ENCODE data around the gene NPLOC4. TPM values are rescaled to one million over a fixed set of nuclear protein-coding genes. Genes with fewer than 3 reads are reported as not detected.

The NPLOC4 gene
- total RNA-seq, 1 experiment from 2014 or later: 32.4 TPM

- H3K9me2 ChIP-seq (replicated peaks; ENCODE audit: insufficient read depth, low read length): no peaks in the 10 kb centered on the region
- no peaks in the 10 kb centered on the region for H3K79me2 ChIP-seq (ENCODE audit: low read length)
- H2AFZ ChIP-seq (ENCODE audit: low read length): no peak within 1 kb of the TSS
- no peaks in the 10 kb centered on the region for H3K9me3 ChIP-seq (ENCODE audit: low read length)
- no peak within 1 kb of the TSS for H3K4me2 ChIP-seq (ENCODE audit: low read depth, low read length, poor library complexity, severe bottlenecking)
- H3K4me3 ChIP-seq (ENCODE audit: low read length): no peak within 1 kb of the TSS
- H3K27ac ChIP-seq (ENCODE audit: low read length): no peak within 1 kb of the TSS
- H3K9ac ChIP-seq (ENCODE audit: low read length): no peak within 1 kb of the TSS
- H4K20me1 ChIP-seq (ENCODE audit: insufficient read depth, low read depth, low read length): no peaks in the 10 kb centered on the region
- H3K4me1 ChIP-seq (ENCODE audit: low read length): no peaks in the 10 kb centered on the region
- H3K36me3 ChIP-seq (ENCODE audit: insufficient read depth, low read length): no peaks in the 10 kb centered on the region
- DNase-seq: no peak
- H3K27me3 ChIP-seq (ENCODE audit: low read length): no peaks in the 10 kb centered on the region
Measured at GRCh38 chr17:81656118-81656743, 19.3 kb upstream of the NPLOC4 start, which contains the start of gene PDE6G. Gene PDE6G, minus strand, starts transcription at chr17:81656542. Its CDS starts 3,237 bp downstream, at chr17:81653305.

- DNase-seq: no peak
- H3K36me3 ChIP-seq (ENCODE audit: insufficient read depth, low read length): no peaks in the 10 kb centered on the region
- H3K4me3 ChIP-seq (ENCODE audit: low read length): no peak overlapping the region
- H3K9me3 ChIP-seq (ENCODE audit: low read length): no peaks in the 10 kb centered on the region
- H3K79me2 ChIP-seq (ENCODE audit: low read length): no peaks in the 10 kb centered on the region
- H4K20me1 ChIP-seq (ENCODE audit: insufficient read depth, low read depth, low read length): no peaks in the 10 kb centered on the region
- H3K9ac ChIP-seq (ENCODE audit: low read length): no peak overlapping the region
- H2AFZ ChIP-seq (ENCODE audit: low read length): no peak overlapping the region
- no peaks in the 10 kb centered on the region for H3K27me3 ChIP-seq (ENCODE audit: low read length)
- H3K27ac ChIP-seq (ENCODE audit: low read length): no peak overlapping the region
- H3K9me2 ChIP-seq (replicated peaks; ENCODE audit: insufficient read depth, low read length): no peaks in the 10 kb centered on the region
- no peak overlapping the region for H3K4me2 ChIP-seq (ENCODE audit: low read depth, low read length, poor library complexity, severe bottlenecking)
- H3K4me1 ChIP-seq (ENCODE audit: low read length): no peaks in the 10 kb centered on the region
Measured at GRCh38 chr17:81655378-81656117, 18.6 kb upstream of the NPLOC4 start.

DNA sequence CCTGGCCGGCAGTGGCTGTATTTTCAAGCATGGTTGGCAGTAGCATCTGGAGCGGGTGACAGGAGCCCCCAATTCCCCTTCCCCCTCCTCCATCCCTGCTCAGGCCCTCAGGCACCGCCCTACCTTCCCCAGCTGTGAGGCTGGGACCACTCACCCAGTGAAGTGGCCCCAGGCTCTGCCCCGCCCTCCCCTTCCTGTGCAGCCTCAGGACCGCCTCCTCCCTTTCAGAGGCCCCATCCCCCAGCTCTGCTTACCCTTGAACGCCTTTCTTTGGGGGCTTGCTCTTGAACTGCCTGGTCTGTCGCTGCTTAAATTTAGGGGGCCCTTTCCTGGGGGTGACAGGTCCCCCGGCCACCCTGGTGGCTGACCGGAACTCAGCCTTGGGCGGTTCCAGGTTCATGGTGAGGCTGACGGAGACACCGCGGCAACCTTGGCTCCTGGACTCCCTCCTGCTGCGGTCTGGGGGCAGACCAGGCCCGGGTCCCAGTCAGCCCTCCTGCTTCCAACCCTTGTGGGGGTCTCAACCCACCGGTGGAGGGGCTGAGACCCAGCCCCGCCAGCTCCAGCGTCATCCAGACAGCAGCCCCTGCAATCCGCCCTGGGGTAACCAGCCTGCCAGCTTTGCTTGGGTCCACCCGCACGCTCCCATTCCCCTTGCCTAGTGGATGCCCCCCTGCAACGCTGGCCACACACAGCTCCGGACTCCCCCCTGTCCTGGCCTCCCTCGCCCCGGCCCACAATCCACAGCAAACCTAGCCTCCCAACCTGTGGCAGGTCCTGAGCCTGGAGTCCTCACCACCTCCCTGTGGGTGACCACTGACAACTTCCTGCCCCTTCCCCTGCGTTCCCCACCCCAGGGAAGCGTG lies 16.2 kb upstream of the NPLOC4 start:
- DNase-seq: no peak
- Histone ChIP-seq H3K79me2 (ENCODE audit: low read length) (no peaks in the 10 kb centered on the region), H3K27ac (ENCODE audit: low read length) (no peak overlapping the region), H3K27me3 (ENCODE audit: low read length) (no peaks in the 10 kb centered on the region), H3K9ac (ENCODE audit: low read length) (no peak overlapping the region), H3K9me2 (replicated peaks; ENCODE audit: insufficient read depth, low read length) (no peaks in the 10 kb centered on the region), H2AFZ (ENCODE audit: low read length) (no peak overlapping the region), H3K4me3 (ENCODE audit: low read length) (no peak overlapping the region), H3K4me2 (ENCODE audit: low read depth, low read length, poor library complexity, severe bottlenecking) (no peak overlapping the region), H3K36me3 (ENCODE audit: insufficient read depth, low read length) (no peaks in the 10 kb centered on the region), H4K20me1 (ENCODE audit: insufficient read depth, low read depth, low read length) (no peaks in the 10 kb centered on the region), H3K4me1 (ENCODE audit: low read length) (no peaks in the 10 kb centered on the region), H3K9me3 (ENCODE audit: low read length) (no peaks in the 10 kb centered on the region)

DNA sequence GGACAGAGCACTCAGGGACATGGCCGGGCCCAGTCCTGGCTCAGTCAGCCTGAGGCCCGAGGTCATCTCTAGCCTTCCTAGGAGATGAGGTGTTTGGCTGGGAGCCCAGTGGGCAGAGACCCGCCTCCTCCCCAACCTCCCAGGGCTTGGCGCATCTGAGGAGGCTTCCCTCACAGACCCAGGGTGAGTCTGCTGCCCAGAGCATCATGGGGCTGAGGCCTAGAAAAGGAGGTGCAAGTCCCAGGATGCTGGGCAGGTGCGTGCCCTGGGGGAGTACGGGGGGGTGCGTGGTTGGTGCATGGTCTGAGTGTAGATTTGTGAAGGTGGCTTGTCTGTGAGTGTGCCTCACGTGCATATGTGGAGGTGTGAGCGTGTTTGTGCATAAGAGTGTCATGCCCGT lies 14.8 kb upstream of the NPLOC4 start:
- H3K4me1 ChIP-seq (ENCODE audit: low read length): no peaks in the 10 kb centered on the region
- no peak for DNase-seq
- H3K9me2 ChIP-seq (replicated peaks; ENCODE audit: insufficient read depth, low read length): no peaks in the 10 kb centered on the region
- H4K20me1 ChIP-seq (ENCODE audit: insufficient read depth, low read depth, low read length): no peaks in the 10 kb centered on the region
- H3K9me3 ChIP-seq (ENCODE audit: low read length): no peaks in the 10 kb centered on the region
- H3K9ac ChIP-seq (ENCODE audit: low read length): no peak overlapping the region
- H2AFZ ChIP-seq (ENCODE audit: low read length): no peak overlapping the region
- no peaks in the 10 kb centered on the region for H3K27me3 ChIP-seq (ENCODE audit: low read length)
- H3K79me2 ChIP-seq (ENCODE audit: low read length): no peaks in the 10 kb centered on the region
- no peak overlapping the region for H3K27ac ChIP-seq (ENCODE audit: low read length)
- no peak overlapping the region for H3K4me3 ChIP-seq (ENCODE audit: low read length)
- no peak overlapping the region for H3K4me2 ChIP-seq (ENCODE audit: low read depth, low read length, poor library complexity, severe bottlenecking)
- H3K36me3 ChIP-seq (ENCODE audit: insufficient read depth, low read length): no peaks in the 10 kb centered on the region

DNA sequence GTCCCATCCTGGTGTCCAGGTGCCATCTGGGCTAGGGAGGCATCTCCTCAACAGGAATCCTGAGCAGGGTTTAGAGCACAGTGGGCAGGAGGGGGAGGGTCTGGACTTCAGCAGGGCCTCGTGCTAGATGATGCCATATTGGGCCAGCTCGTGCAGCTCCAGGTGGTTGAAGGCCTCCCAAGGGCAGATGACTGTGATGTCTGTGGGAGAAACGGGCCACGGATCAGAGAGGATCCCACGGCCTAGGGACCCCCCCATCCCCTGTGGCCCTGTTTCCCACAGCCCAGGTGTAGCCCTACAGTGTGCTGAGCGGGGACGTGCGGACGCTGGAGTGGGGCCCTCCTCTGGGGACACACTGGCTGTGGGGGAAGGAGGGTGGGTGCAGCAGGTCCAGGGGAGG lies 14.0 kb upstream of the NPLOC4 start:
- Histone ChIP-seq H3K9me3 (ENCODE audit: low read length) (no peaks in the 10 kb centered on the region), H3K27ac (ENCODE audit: low read length) (no peak overlapping the region), H3K4me1 (ENCODE audit: low read length) (no peaks in the 10 kb centered on the region), H3K4me3 (ENCODE audit: low read length) (no peak overlapping the region), H3K9ac (ENCODE audit: low read length) (no peak overlapping the region), H3K4me2 (ENCODE audit: low read depth, low read length, poor library complexity, severe bottlenecking) (no peak overlapping the region), H3K27me3 (ENCODE audit: low read length) (no peaks in the 10 kb centered on the region), H4K20me1 (ENCODE audit: insufficient read depth, low read depth, low read length) (no peaks in the 10 kb centered on the region), H3K79me2 (ENCODE audit: low read length) (no peaks in the 10 kb centered on the region), H3K36me3 (ENCODE audit: insufficient read depth, low read length) (no peaks in the 10 kb centered on the region), H3K9me2 (replicated peaks; ENCODE audit: insufficient read depth, low read length) (no peaks in the 10 kb centered on the region), H2AFZ (ENCODE audit: low read length) (no peak overlapping the region)
- no peak for DNase-seq

- Histone ChIP-seq H3K4me1 (ENCODE audit: low read length) (no peaks in the 10 kb centered on the region), H3K27ac (ENCODE audit: low read length) (no peak overlapping the region), H3K36me3 (ENCODE audit: insufficient read depth, low read length) (no peaks in the 10 kb centered on the region), H3K9me3 (ENCODE audit: low read length) (no peaks in the 10 kb centered on the region), H2AFZ (ENCODE audit: low read length) (no peak overlapping the region), H3K4me2 (ENCODE audit: low read depth, low read length, poor library complexity, severe bottlenecking) (no peak overlapping the region), H3K9me2 (replicated peaks; ENCODE audit: insufficient read depth, low read length) (no peaks in the 10 kb centered on the region), H3K27me3 (ENCODE audit: low read length) (no peaks in the 10 kb centered on the region), H3K4me3 (ENCODE audit: low read length) (no peak overlapping the region), H3K9ac (ENCODE audit: low read length) (no peak overlapping the region), H4K20me1 (ENCODE audit: insufficient read depth, low read depth, low read length) (no peaks in the 10 kb centered on the region), H3K79me2 (ENCODE audit: low read length) (no peaks in the 10 kb centered on the region)
- no peak for DNase-seq
Measured at GRCh38 chr17:81648707-81649085, 11.8 kb upstream of the NPLOC4 start.

GRCh38 chr17:81648013-81648706 lies 11.2 kb upstream of the NPLOC4 start:
- H3K36me3 ChIP-seq (ENCODE audit: insufficient read depth, low read length): no peaks in the 10 kb centered on the region
- no peak overlapping the region for H3K4me2 ChIP-seq (ENCODE audit: low read depth, low read length, poor library complexity, severe bottlenecking)
- H3K27me3 ChIP-seq (ENCODE audit: low read length): no peaks in the 10 kb centered on the region
- no peak overlapping the region for H2AFZ ChIP-seq (ENCODE audit: low read length)
- no peak overlapping the region for H3K9ac ChIP-seq (ENCODE audit: low read length)
- H3K9me2 ChIP-seq (replicated peaks; ENCODE audit: insufficient read depth, low read length): no peaks in the 10 kb centered on the region
- no peak overlapping the region for H3K27ac ChIP-seq (ENCODE audit: low read length)
- no peaks in the 10 kb centered on the region for H4K20me1 ChIP-seq (ENCODE audit: insufficient read depth, low read depth, low read length)
- no peaks in the 10 kb centered on the region for H3K79me2 ChIP-seq (ENCODE audit: low read length)
- no peak for DNase-seq
- H3K4me1 ChIP-seq (ENCODE audit: low read length): no peaks in the 10 kb centered on the region
- H3K9me3 ChIP-seq (ENCODE audit: low read length): no peaks in the 10 kb centered on the region
- no peak overlapping the region for H3K4me3 ChIP-seq (ENCODE audit: low read length)

DNA sequence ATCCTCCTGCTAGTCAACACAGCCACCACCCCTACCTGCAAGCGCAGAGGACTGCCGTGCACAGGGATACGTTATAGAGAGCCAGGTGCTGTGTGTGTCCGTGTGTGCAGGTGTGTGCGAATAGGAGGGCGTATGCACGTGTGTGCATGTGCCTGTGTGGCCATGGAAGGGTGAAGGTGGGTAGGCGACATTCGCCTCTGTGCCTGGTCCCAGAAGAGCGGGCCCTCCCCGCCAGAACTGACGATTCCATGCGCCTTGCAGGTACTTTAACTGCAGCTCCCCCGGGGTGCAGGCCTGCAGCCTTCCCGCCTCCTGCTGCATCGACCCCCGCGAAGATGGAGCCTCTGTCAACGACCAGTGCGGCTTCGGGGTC lies 10.7 kb upstream of the NPLOC4 start:
- no peaks in the 10 kb centered on the region for H4K20me1 ChIP-seq (ENCODE audit: insufficient read depth, low read depth, low read length)

More for the DNA sequence above, 10.7 kb upstream of the NPLOC4 start:
- H3K4me2 ChIP-seq (ENCODE audit: low read depth, low read length, poor library complexity, severe bottlenecking): no peak overlapping the region
- H3K36me3 ChIP-seq (ENCODE audit: insufficient read depth, low read length): no peaks in the 10 kb centered on the region
- H3K4me1 ChIP-seq (ENCODE audit: low read length): no peaks in the 10 kb centered on the region
- no peaks in the 10 kb centered on the region for H3K27me3 ChIP-seq (ENCODE audit: low read length)
- no peaks in the 10 kb centered on the region for H3K79me2 ChIP-seq (ENCODE audit: low read length)
- H2AFZ ChIP-seq (ENCODE audit: low read length): no peak overlapping the region
- H3K9me3 ChIP-seq (ENCODE audit: low read length): no peaks in the 10 kb centered on the region
- DNase-seq: no peak
- no peak overlapping the region for H3K9ac ChIP-seq (ENCODE audit: low read length)
- no peak overlapping the region for H3K4me3 ChIP-seq (ENCODE audit: low read length)
- H3K27ac ChIP-seq (ENCODE audit: low read length): no peak overlapping the region
- no peaks in the 10 kb centered on the region for H3K9me2 ChIP-seq (replicated peaks; ENCODE audit: insufficient read depth, low read length)
